NCI-H2029 (cell line): ENCODE data around the gene XKR7.

ENCODE experiments used
- DNase-seq: peaks from one replicate; lab custom pipeline; 2025; lab: John Stamatoyannopoulos, UW

Gene XKR7

GRCh38 chr20:32045999-32046398, 78.0 kb downstream of the XKR7 start:
- DNase-seq = no peak

- DNase-seq = no peak
Observed at GRCh38 chr20:32050324-32050841, 82.4 kb downstream of the XKR7 start.

- no peak for DNase-seq
Observed at GRCh38 chr20:32050851-32051556, 83.1 kb downstream of the XKR7 start.

- DNase-seq = no peak
Observed at GRCh38 chr20:32051720-32052089, 83.8 kb downstream of the XKR7 start.

GRCh38 chr20:32052090-32052777, 84.3 kb downstream of the XKR7 start, which contains the start of gene HCK:
Gene HCK (plus strand): TSS chr20:32052242.
- DNase-seq = no peak

- DNase-seq = no peak
Observed at GRCh38 chr20:32052778-32053362, 84.9 kb downstream of the XKR7 start.
